ENCODE data around the gene DHX38.
A peak's percentile ranks its signal among the peaks of the same experiment; 100 is the strongest.
"Not testable (repeated sequence)": the region's sequence is repeated elsewhere in the genome, so short reads cannot be mapped to it uniquely, and the experiment has no call there.

DHX38 gene

DNA sequence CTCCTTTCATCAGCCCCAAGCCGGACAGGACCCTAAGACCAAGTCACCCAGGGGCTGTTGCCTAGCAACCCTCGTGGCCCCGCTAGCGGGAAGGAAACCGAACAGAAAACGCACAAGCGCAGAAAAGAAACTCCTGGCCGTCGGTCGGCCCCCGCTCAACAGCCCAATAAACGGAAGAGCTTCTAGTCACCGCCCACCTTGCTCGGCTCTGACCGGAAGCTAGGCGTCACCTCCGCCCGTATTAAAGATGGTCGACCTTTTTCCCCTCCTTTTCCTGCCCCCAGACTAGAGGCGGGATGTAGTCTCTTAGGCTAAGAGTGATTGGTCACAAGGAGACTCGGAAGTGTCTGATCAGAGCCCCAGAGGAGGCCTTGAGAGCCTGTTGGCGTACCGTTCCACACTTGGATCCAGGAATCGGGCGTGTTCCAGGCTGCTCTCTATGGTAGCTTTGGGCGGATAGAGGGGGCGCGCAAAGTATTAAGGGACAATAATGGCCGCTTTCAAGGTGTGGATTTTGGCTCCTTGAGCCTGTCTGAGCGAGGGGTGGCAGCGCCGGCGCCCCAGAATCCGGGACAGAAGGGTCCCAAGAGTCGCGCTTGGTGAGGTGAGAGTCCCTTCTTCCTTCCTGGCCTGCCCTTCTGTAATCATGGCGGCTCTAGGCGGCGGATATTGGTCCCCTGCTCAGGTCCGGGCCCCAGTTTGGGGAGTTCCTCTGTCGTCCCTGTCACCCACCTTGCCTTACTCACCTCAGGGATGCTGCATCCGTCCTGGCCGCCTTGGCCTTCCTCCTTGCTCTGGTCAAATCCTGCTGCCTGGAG, at the start of gene DHX38, which contains the start of gene TXNL4B:
TSS of gene DHX38 (plus strand) at position 400 of the 818 bp plus-strand sequence. CDS start 2,311 bp downstream, outside the sequence.
TSS of gene TXNL4B (minus strand) at position 173 of the 818 bp plus-strand sequence. CDS start 2,871 bp downstream, outside the sequence.
- Histone ChIP-seq H3K9ac (ENCODE audit: low read depth in 1 of 2, low read length in 2 of 2) (peak within 1 kb of the TSS; percentile 91 to 95), H3K27ac (ENCODE audit: low read depth in 2 of 2, low read length in 2 of 2) (peak within 1 kb of the TSS; percentile 89 to 91), H3K27me3 (ENCODE audit: control insufficient read depth in 2 of 2, insufficient read depth in 2 of 2, low read length in 2 of 2) (no peaks in the 10 kb centered on the region), H3K4me3 (ENCODE audit: low read length in 2 of 2) (peak within 1 kb of the TSS; percentile 96 to 99), H3K36me3 (ENCODE audit: control insufficient read depth in 2 of 2, insufficient read depth in 2 of 2, low read length in 2 of 2) (peaks cover 33 to 41% of the 10 kb centered on the region in 2 donors), H3K4me1 (ENCODE audit: control insufficient read depth in 2 of 2, insufficient read depth in 2 of 2, low read length in 2 of 2) (peaks cover 18 to 22% of the 10 kb centered on the region in 2 donors), H3K9me3 (ENCODE audit: control insufficient read depth in 2 of 2, low read length in 2 of 2) (no peaks in the 10 kb centered on the region)

DNA sequence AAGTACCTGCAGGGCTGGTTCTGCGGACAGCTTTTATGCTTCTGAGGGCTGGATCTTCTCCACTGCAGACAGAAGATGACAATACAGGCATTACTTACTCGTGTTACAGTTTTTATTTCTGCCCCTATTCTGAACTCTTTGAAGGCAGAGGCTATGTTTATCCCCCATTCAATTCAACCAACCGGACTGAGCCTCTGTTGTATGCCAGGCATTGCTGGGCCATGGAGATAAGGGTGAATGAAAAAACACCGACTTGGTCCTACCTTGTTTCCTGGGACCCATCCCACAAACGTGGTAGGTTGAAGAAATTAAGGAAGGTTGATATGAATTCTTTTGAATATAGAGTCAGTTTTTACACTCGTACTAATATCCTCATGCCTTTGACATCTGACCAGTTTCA, 49.4 kb upstream of the DHX38 start:
- Histone ChIP-seq H3K9ac (ENCODE audit: low read depth in 1 of 2, low read length in 2 of 2) (no peak overlapping the region), H3K4me3 (ENCODE audit: low read length in 2 of 2) (no peak overlapping the region), H3K36me3 (ENCODE audit: control insufficient read depth in 2 of 2, insufficient read depth in 2 of 2, low read length in 2 of 2) (no peaks in the 10 kb centered on the region), H3K9me3 (ENCODE audit: control insufficient read depth in 2 of 2, low read length in 2 of 2) (no peaks in the 10 kb centered on the region), H3K4me1 (ENCODE audit: control insufficient read depth in 2 of 2, insufficient read depth in 2 of 2, low read length in 2 of 2) (no peaks in the 10 kb centered on the region), H3K27me3 (ENCODE audit: control insufficient read depth in 2 of 2, insufficient read depth in 2 of 2, low read length in 2 of 2) (no peaks in the 10 kb centered on the region), H3K27ac (ENCODE audit: low read depth in 2 of 2, low read length in 2 of 2) (no peak overlapping the region)

DNA sequence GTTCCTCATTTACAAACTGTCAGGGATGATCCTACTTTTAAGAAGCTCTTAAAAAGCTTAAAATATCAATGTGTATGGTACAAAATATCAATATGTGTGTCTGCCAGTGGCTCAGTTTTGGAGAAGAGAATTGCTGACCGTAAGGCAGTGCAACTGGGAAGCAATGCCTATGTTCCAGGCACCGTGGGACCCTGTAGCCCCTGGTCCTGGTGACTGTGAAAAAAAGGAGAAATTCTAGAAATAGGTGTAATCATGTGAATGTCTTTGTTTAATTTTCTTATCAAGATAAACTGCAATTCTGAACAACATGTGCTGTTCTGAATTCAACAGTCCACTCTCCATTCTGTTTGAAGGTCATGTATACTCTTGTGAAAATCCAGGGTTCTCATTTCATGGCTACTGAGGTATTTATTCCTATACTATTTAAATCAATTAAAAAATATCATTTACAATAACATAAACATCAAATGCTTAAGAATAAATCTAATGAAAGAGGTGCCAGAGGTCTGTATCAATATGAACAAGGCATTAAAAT, 48.8 kb upstream of the DHX38 start:
- H3K27me3 ChIP-seq (ENCODE audit: control insufficient read depth in 2 of 2, insufficient read depth in 2 of 2, low read length in 2 of 2), result no peaks in the 10 kb centered on the region
- H3K4me3 ChIP-seq (ENCODE audit: low read length in 2 of 2), result no peak overlapping the region
- no peak overlapping the region for H3K9ac ChIP-seq (ENCODE audit: low read depth in 1 of 2, low read length in 2 of 2)
- H3K36me3 ChIP-seq (ENCODE audit: control insufficient read depth in 2 of 2, insufficient read depth in 2 of 2, low read length in 2 of 2), result no peaks in the 10 kb centered on the region
- no peak overlapping the region for H3K27ac ChIP-seq (ENCODE audit: low read depth in 2 of 2, low read length in 2 of 2)
- H3K4me1 ChIP-seq (ENCODE audit: control insufficient read depth in 2 of 2, insufficient read depth in 2 of 2, low read length in 2 of 2), result no peaks in the 10 kb centered on the region
- H3K9me3 ChIP-seq (ENCODE audit: control insufficient read depth in 2 of 2, low read length in 2 of 2), result no peaks in the 10 kb centered on the region

DNA sequence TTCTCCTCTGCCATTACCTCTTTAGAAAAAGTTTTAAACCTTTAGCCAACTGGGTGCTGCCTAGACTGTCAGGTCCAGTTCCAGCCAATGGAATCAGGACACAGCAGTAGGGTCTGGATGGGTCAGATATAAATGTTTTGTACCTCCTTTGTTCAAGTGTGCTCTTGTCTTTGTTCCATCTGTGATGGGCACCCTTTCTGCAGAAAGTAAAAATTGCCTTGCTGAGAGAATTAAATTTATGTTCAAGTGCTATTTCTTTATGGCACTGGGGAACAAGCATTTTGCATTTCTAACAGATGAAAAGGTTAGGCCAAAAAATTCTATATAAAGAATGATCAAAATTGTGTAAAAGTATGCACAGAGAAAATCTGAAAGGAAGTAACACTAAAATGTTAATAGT, 44.5 kb upstream of the DHX38 start:
- H3K4me1 ChIP-seq (ENCODE audit: control insufficient read depth in 2 of 2, insufficient read depth in 2 of 2, low read length in 2 of 2), result no peaks in the 10 kb centered on the region

DNA sequence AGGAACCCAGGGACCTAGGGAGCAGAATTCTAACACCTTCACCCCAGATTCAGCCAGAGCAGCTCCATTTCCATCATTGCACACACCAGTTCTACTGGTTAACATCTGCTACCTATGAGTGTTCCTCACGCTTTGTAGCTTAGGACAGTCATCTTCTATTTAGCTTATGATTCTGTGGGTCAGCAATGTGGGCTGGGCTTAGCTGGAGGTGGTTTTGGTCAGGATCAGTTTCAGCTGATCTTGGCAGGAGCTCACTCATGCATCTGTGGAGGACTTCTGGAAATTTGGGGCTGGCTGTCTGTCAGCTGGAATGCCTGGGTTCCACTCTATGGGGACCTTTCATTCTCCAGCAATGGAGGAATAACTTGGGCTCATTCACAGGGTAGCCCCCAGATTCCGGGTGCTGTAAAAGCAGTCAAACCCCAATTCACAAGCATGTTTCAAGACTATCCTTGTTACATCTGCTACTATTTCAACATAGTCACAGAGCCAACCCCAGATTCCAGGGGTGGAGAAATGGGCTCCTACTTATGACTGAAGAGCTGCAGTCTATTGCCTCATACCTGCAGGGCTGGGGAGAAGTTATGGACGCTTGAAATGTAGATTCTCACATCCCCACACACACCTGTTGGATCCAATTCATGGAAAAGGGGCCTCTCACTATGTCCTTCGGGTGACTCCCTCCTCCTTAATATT, 42.7 kb upstream of the DHX38 start:
- no peak overlapping the region for H3K4me3 ChIP-seq (ENCODE audit: low read length in 2 of 2)
- no peaks in the 10 kb centered on the region for H3K36me3 ChIP-seq (ENCODE audit: control insufficient read depth in 2 of 2, insufficient read depth in 2 of 2, low read length in 2 of 2)
- no peaks in the 10 kb centered on the region for H3K9me3 ChIP-seq (ENCODE audit: control insufficient read depth in 2 of 2, low read length in 2 of 2)
- no peak overlapping the region for H3K9ac ChIP-seq (ENCODE audit: low read depth in 1 of 2, low read length in 2 of 2)
- no peaks in the 10 kb centered on the region for H3K4me1 ChIP-seq (ENCODE audit: control insufficient read depth in 2 of 2, insufficient read depth in 2 of 2, low read length in 2 of 2)
- H3K27me3 ChIP-seq (ENCODE audit: control insufficient read depth in 2 of 2, insufficient read depth in 2 of 2, low read length in 2 of 2), result no peaks in the 10 kb centered on the region
- H3K27ac ChIP-seq (ENCODE audit: low read depth in 2 of 2, low read length in 2 of 2), result no peak overlapping the region

More for the DNA sequence above, 44.5 kb upstream of the DHX38 start:
- no peaks in the 10 kb centered on the region for H3K27me3 ChIP-seq (ENCODE audit: control insufficient read depth in 2 of 2, insufficient read depth in 2 of 2, low read length in 2 of 2)
- H3K9me3 ChIP-seq (ENCODE audit: control insufficient read depth in 2 of 2, low read length in 2 of 2), result no peaks in the 10 kb centered on the region
- H3K27ac ChIP-seq (ENCODE audit: low read depth in 2 of 2, low read length in 2 of 2), result no peak overlapping the region
- H3K9ac ChIP-seq (ENCODE audit: low read depth in 1 of 2, low read length in 2 of 2), result no peak overlapping the region
- H3K36me3 ChIP-seq (ENCODE audit: control insufficient read depth in 2 of 2, insufficient read depth in 2 of 2, low read length in 2 of 2), result no peaks in the 10 kb centered on the region
- no peak overlapping the region for H3K4me3 ChIP-seq (ENCODE audit: low read length in 2 of 2)

DNA sequence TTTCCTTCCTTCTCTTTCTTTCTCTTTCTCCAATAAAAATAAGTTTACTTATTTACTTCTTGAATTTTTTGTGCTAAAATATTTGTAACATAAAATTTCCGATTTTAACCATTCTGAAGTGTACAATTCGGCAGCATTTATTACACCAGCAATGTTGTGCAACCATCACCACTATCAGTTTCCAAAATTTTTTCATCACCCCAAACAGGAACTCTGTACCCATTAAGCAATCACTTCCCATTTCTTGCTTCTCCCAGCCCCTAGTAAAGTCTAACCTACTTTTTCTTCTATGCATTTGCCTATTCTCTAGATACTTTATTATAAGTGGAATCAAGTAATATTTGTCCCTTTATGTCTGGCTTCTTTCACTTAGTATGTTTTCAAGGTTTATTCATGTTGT, 41.8 kb upstream of the DHX38 start:
- H3K9me3 ChIP-seq (ENCODE audit: control insufficient read depth in 2 of 2, low read length in 2 of 2), result no peaks in the 10 kb centered on the region
- H3K4me3 ChIP-seq (ENCODE audit: low read length in 2 of 2), result no peak overlapping the region
- no peaks in the 10 kb centered on the region for H3K4me1 ChIP-seq (ENCODE audit: control insufficient read depth in 2 of 2, insufficient read depth in 2 of 2, low read length in 2 of 2)
- no peak overlapping the region for H3K27ac ChIP-seq (ENCODE audit: low read depth in 2 of 2, low read length in 2 of 2)
- H3K9ac ChIP-seq (ENCODE audit: low read depth in 1 of 2, low read length in 2 of 2), result no peak overlapping the region
- H3K36me3 ChIP-seq (ENCODE audit: control insufficient read depth in 2 of 2, insufficient read depth in 2 of 2, low read length in 2 of 2), result no peaks in the 10 kb centered on the region
- no peaks in the 10 kb centered on the region for H3K27me3 ChIP-seq (ENCODE audit: control insufficient read depth in 2 of 2, insufficient read depth in 2 of 2, low read length in 2 of 2)

DNA sequence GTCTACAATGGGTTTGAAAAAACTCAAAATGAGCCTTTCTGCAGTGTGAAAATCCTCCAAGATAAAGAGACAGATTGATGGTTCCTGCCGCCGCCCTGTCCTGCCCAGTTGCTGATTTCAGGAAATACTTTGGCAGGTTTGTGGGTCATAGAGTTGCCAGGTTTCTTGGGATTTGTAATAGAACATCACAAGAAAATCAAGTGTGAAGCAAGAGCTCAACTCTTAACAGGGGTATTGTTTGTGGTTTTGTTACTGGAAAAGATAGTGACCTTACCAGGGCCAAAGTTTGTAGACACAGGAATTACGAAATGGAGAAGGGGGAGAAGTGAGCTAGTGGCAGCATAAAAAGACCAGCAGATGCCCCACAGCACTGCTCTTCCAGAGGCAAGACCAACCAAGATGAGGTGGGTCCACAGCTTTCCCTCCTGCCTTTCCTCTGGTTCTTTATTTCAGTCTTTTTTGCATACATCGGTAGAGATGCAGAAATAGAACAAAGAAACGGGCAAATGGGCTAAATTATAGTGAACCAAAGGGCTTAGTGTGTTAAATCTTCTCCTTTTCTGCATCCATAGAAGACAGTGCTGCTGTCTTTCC, 39.3 kb upstream of the DHX38 start, which contains the start of gene HP:
TSS of gene HP (plus strand) at position 252 of the 594 bp plus-strand sequence. CDS start at position 400, 148 bp downstream.
- H3K27me3 ChIP-seq (ENCODE audit: control insufficient read depth in 2 of 2, insufficient read depth in 2 of 2, low read length in 2 of 2); H3K9me3 ChIP-seq (ENCODE audit: control insufficient read depth in 2 of 2, low read length in 2 of 2); H3K4me1 ChIP-seq (ENCODE audit: control insufficient read depth in 2 of 2, insufficient read depth in 2 of 2, low read length in 2 of 2); H3K4me3 ChIP-seq (ENCODE audit: low read length in 2 of 2); H3K36me3 ChIP-seq (ENCODE audit: control insufficient read depth in 2 of 2, insufficient read depth in 2 of 2, low read length in 2 of 2); H3K27ac ChIP-seq (ENCODE audit: low read depth in 2 of 2, low read length in 2 of 2); H3K9ac ChIP-seq (ENCODE audit: low read depth in 1 of 2, low read length in 2 of 2): not testable (repeated sequence)

DNA sequence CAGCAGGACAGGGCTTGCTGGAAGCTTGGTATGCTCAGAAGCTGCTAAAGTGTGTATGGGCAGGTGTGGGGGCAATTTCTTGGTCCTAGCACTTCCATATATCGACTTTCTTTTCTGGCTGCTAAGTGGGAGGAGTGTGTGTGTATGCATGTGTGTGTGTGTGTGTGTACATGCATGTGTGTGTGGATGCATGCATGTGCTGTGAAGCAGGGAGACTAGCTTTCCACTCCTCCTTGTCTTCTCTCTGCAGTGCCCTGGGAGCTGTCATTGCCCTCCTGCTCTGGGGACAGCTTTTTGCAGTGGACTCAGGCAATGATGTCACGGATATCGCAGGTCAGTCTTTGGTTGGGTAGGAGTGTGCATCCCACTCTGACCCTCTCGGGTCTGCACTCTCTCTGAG, 37.7 kb upstream of the DHX38 start:
- H3K4me1 ChIP-seq (ENCODE audit: control insufficient read depth in 2 of 2, insufficient read depth in 2 of 2, low read length in 2 of 2), result no peaks in the 10 kb centered on the region

DNA sequence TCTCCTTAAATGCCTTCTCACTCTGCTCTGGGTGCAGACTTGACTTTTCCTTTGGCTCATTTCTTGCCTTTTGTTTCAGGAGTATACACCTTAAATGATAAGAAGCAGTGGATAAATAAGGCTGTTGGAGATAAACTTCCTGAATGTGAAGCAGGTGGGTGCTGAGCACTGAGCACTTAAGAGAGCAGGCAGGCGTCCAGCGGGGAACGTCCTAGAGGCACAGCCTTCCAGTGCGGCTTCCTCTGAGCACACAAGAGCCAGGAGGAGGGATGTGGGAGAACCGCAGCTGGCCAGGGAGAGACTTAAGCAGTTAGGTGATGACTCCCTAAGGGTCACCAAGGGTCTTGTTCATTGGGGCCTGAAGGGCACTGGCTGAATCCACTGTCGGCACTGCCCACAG, 36.3 kb upstream of the DHX38 start:
- not testable (repeated sequence) for H3K9me3 ChIP-seq (ENCODE audit: control insufficient read depth in 2 of 2, low read length in 2 of 2); H3K9ac ChIP-seq (ENCODE audit: low read depth in 1 of 2, low read length in 2 of 2); H3K36me3 ChIP-seq (ENCODE audit: control insufficient read depth in 2 of 2, insufficient read depth in 2 of 2, low read length in 2 of 2); H3K4me1 ChIP-seq (ENCODE audit: control insufficient read depth in 2 of 2, insufficient read depth in 2 of 2, low read length in 2 of 2); H3K27me3 ChIP-seq (ENCODE audit: control insufficient read depth in 2 of 2, insufficient read depth in 2 of 2, low read length in 2 of 2); H3K27ac ChIP-seq (ENCODE audit: low read depth in 2 of 2, low read length in 2 of 2); H3K4me3 ChIP-seq (ENCODE audit: low read length in 2 of 2)

More for the DNA sequence above, 37.7 kb upstream of the DHX38 start:
- Histone ChIP-seq H3K27me3 (ENCODE audit: control insufficient read depth in 2 of 2, insufficient read depth in 2 of 2, low read length in 2 of 2) (no peaks in the 10 kb centered on the region), H3K36me3 (ENCODE audit: control insufficient read depth in 2 of 2, insufficient read depth in 2 of 2, low read length in 2 of 2) (no peaks in the 10 kb centered on the region), H3K9me3 (ENCODE audit: control insufficient read depth in 2 of 2, low read length in 2 of 2) (no peaks in the 10 kb centered on the region), H3K27ac (ENCODE audit: low read depth in 2 of 2, low read length in 2 of 2) (no peak overlapping the region), H3K4me3 (ENCODE audit: low read length in 2 of 2) (no peak overlapping the region), H3K9ac (ENCODE audit: low read depth in 1 of 2, low read length in 2 of 2) (no peak overlapping the region)

DNA sequence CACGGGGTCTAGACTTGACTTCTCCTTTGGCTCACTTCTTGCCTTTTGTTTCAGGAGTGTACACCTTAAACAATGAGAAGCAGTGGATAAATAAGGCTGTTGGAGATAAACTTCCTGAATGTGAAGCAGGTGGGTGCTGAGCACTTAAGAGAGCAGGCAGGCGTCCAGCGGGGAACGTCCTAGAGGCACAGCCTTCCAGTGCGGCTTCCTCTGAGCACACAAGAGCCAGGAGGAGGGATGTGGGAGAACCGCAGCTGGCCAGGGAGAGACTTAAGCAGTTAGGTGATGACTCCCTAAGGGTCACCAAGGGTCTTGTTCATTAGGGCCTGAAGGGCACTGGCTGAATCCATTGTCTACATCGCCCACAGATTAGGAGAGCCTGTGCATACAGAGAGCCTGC, 34.6 kb upstream of the DHX38 start:
- not testable (repeated sequence) for H3K9ac ChIP-seq (ENCODE audit: low read depth in 1 of 2, low read length in 2 of 2); H3K4me3 ChIP-seq (ENCODE audit: low read length in 2 of 2); H3K27ac ChIP-seq (ENCODE audit: low read depth in 2 of 2, low read length in 2 of 2); H3K4me1 ChIP-seq (ENCODE audit: control insufficient read depth in 2 of 2, insufficient read depth in 2 of 2, low read length in 2 of 2); H3K27me3 ChIP-seq (ENCODE audit: control insufficient read depth in 2 of 2, insufficient read depth in 2 of 2, low read length in 2 of 2); H3K9me3 ChIP-seq (ENCODE audit: control insufficient read depth in 2 of 2, low read length in 2 of 2); H3K36me3 ChIP-seq (ENCODE audit: control insufficient read depth in 2 of 2, insufficient read depth in 2 of 2, low read length in 2 of 2)
